Measurements from ENCODE around the gene SPRY2.

Gene SPRY2

DNA sequence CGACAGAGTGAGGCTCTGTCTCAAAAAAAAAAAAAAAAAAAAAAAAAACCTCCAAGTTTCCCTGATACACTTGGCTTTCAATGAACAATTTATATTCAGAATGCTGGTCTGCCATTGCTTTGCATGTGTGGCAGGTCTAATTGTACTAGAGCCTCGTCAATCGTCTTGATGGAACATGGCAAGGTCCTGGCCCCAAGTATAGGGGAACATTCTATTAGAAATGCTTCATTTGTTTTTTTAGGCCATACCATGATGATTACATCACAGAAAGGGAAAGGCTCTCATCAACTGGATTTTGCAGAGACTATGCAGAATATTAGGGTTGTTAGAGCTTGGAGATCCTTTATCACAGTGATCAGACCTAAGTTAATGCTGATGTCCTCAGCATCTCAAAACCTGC lies 28.0 kb downstream of the SPRY2 start:
- H4K20me1 ChIP-seq (ENCODE audit: insufficient read depth, low read length, poor library complexity, severe bottlenecking) = no peaks in the 10 kb centered on the region
- H3K9me3 ChIP-seq (ENCODE audit: insufficient read depth, low read depth, low read length) = no peaks in the 10 kb centered on the region
- H3K4me1 ChIP-seq (ENCODE audit: insufficient read depth, low read length, poor library complexity, severe bottlenecking) = no peaks in the 10 kb centered on the region
- H3F3A ChIP-seq (ENCODE audit: low read depth) = no peaks in the 10 kb centered on the region
- no peaks in the 10 kb centered on the region for H3K36me3 ChIP-seq (ENCODE audit: insufficient read depth, low read length)
- no peaks in the 10 kb centered on the region for H3K9me2 ChIP-seq (replicated peaks; ENCODE audit: low read depth, low read length)
- no peak for TF ChIP-seq EZH2phosphoT487 (IDR thresholded peaks at IDR 0.05; ENCODE audit: borderline replicate concordance)
- TF ChIP-seq, protein P1, sequence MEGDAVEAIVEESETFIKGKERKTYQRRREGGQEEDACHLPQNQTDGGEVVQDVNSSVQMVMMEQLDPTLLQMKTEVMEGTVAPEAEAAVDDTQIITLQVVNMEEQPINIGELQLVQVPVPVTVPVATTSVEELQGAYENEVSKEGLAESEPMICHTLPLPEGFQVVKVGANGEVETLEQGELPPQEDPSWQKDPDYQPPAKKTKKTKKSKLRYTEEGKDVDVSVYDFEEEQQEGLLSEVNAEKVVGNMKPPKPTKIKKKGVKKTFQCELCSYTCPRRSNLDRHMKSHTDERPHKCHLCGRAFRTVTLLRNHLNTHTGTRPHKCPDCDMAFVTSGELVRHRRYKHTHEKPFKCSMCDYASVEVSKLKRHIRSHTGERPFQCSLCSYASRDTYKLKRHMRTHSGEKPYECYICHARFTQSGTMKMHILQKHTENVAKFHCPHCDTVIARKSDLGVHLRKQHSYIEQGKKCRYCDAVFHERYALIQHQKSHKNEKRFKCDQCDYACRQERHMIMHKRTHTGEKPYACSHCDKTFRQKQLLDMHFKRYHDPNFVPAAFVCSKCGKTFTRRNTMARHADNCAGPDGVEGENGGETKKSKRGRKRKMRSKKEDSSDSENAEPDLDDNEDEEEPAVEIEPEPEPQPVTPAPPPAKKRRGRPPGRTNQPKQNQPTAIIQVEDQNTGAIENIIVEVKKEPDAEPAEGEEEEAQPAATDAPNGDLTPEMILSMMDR (conservative IDR thresholded peaks at IDR 0.05; ENCODE audit: low read length) = no peak
- H2AFZ ChIP-seq (ENCODE audit: low read length) = no peak overlapping the region
- H3K9ac ChIP-seq (ENCODE audit: low read depth, low read length, poor library complexity, severe bottlenecking) = no peak overlapping the region
- no peaks in the 10 kb centered on the region for H3K27me3 ChIP-seq (ENCODE audit: insufficient read depth, low read length, poor library complexity, severe bottlenecking)
- no peak overlapping the region for H3K4me2 ChIP-seq (ENCODE audit: low read depth, low read length, poor library complexity, severe bottlenecking)
- H3K4me3 ChIP-seq (ENCODE audit: low read length, poor library complexity, severe bottlenecking) = no peak overlapping the region
- no peaks in the 10 kb centered on the region for H3K79me2 ChIP-seq (ENCODE audit: insufficient read depth, low read length)

DNA sequence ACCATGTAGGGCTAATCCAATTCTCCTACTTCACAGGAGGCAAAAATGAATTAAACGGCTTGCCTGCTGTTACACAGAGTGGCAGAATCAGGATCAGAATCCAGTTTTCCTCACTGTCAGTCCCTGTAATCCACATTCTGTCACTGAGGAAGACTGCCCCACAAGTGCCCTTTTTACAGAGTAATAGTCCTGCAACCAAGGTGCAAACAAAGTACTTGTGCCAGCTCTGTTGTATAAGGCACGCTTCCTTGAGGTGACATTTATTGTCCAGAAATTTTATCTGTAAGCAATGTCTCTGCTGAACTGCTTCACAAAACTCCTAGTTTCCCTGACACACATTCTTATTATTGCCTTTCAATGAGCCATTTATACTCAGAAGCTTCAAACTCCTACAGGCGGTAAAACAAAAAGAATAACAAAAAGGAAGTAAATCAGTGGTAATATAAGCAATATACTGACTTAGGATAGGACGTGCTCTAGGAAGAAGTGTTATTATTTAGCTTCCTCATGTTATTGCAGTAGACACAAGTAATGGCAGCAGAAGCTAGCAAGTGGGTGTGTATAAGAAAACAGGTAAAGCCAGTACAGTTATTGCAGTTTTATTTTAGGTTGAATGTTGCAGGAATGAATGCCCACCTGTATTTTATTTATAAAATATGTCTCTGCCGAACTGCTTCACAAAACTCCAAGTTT lies 28.8 kb downstream of the SPRY2 start:
- Histone ChIP-seq H3K9me2 (replicated peaks; ENCODE audit: low read depth, low read length) (no peaks in the 10 kb centered on the region), H4K20me1 (ENCODE audit: insufficient read depth, low read length, poor library complexity, severe bottlenecking) (no peaks in the 10 kb centered on the region), H3K27me3 (ENCODE audit: insufficient read depth, low read length, poor library complexity, severe bottlenecking) (no peaks in the 10 kb centered on the region), H3K4me2 (ENCODE audit: low read depth, low read length, poor library complexity, severe bottlenecking) (no peak overlapping the region), H3K9me3 (ENCODE audit: insufficient read depth, low read depth, low read length) (no peaks in the 10 kb centered on the region), H3K4me1 (ENCODE audit: insufficient read depth, low read length, poor library complexity, severe bottlenecking) (no peaks in the 10 kb centered on the region), H3K4me3 (ENCODE audit: low read length, poor library complexity, severe bottlenecking) (no peak overlapping the region), H3K36me3 (ENCODE audit: insufficient read depth, low read length) (no peaks in the 10 kb centered on the region), H2AFZ (ENCODE audit: low read length) (no peak overlapping the region), H3F3A (ENCODE audit: low read depth) (no peaks in the 10 kb centered on the region), H3K79me2 (ENCODE audit: insufficient read depth, low read length) (no peaks in the 10 kb centered on the region), H3K9ac (ENCODE audit: low read depth, low read length, poor library complexity, severe bottlenecking) (no peak overlapping the region)
- TF ChIP-seq EZH2phosphoT487 (IDR thresholded peaks at IDR 0.05; ENCODE audit: borderline replicate concordance) = no peak
- TF ChIP-seq, protein P1 (conservative IDR thresholded peaks at IDR 0.05; ENCODE audit: low read length) = no peak

DNA sequence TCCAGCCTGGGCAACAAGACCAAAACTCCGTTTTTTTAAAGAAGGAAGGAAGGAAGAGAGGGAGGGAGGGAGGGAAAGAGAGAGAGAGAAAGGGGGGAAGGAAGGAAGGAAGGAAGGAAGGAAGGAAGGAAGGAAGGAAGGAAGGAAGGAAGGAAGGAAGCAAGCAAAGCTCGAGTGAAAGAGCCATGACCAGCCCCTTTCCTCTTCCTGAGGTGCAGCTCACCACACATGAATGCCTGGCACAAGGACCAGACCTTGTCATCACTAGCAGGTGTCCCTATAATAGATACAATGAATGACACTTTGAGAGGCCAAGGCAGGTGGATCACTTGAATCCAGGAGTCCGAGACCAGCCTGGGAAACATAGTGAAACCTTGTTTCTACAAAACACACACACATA lies 31.0 kb downstream of the SPRY2 start:
- Histone ChIP-seq H4K20me1 (ENCODE audit: insufficient read depth, low read length, poor library complexity, severe bottlenecking) (no peaks in the 10 kb centered on the region), H3K9me3 (ENCODE audit: insufficient read depth, low read depth, low read length) (no peaks in the 10 kb centered on the region), H3K36me3 (ENCODE audit: insufficient read depth, low read length) (no peaks in the 10 kb centered on the region), H3K79me2 (ENCODE audit: insufficient read depth, low read length) (no peaks in the 10 kb centered on the region), H3K4me2 (ENCODE audit: low read depth, low read length, poor library complexity, severe bottlenecking) (no peak overlapping the region), H3K4me3 (ENCODE audit: low read length, poor library complexity, severe bottlenecking) (no peak overlapping the region), H3K9me2 (replicated peaks; ENCODE audit: low read depth, low read length) (no peaks in the 10 kb centered on the region), H3K9ac (ENCODE audit: low read depth, low read length, poor library complexity, severe bottlenecking) (no peak overlapping the region), H3K27me3 (ENCODE audit: insufficient read depth, low read length, poor library complexity, severe bottlenecking) (no peaks in the 10 kb centered on the region), H3F3A (ENCODE audit: low read depth) (no peaks in the 10 kb centered on the region), H2AFZ (ENCODE audit: low read length) (no peak overlapping the region), H3K4me1 (ENCODE audit: insufficient read depth, low read length, poor library complexity, severe bottlenecking) (peaks cover 6% of the 10 kb centered on the region)
- no peak for TF ChIP-seq EZH2phosphoT487 (IDR thresholded peaks at IDR 0.05; ENCODE audit: borderline replicate concordance)
- TF ChIP-seq, protein P1 (conservative IDR thresholded peaks at IDR 0.05; ENCODE audit: low read length) = no peak

All from Loucy (cell line).